A549 (cell line): Measurements from ENCODE around the gene ARX. TPM values are rescaled to one million over a fixed set of nuclear protein-coding genes. Genes with fewer than 3 reads are reported as not detected.
A peak's percentile ranks its signal among the peaks of the same experiment; 100 is the strongest.

Source experiments
- ATAC-seq, 2 experiments: fragments of 200-7000 bp in 1 of 2; fragments of >200 bp in 1 of 2; cut with Nextera tagmentation in 1 of 2; cut with Tn5 transposase in 1 of 2; 3 replicates each; pipeline versions ENCODE4 v1.8.0 to v1.9.1; 2018 to 2020; ENCODE audit warnings: mild to moderate bottlenecking in 1 of 2, moderate library complexity in 1 of 2
- CTCF ChIA-PET: fragments of 300-600 bp; sonication (Branson Sonifier 250); formaldehyde crosslinking; extraction: SDS; loops from one replicate; lab custom pipeline; 2021; ENCODE audit warnings: antibody characterized with exemption, inconsistent platforms; lab: Yijun Ruan, JAX
- POLR2A ChIA-PET: fragments of 350-600 bp; formaldehyde crosslinking; extraction: SDS; loops from one replicate; lab custom pipeline; 2021; ENCODE audit warnings: antibody characterized with exemption, inconsistent platforms; lab: Yijun Ruan, JAX
- DNase-seq, 2 experiments: peaks; one replicate each; pipeline versions ENCODE4 v3.0.0 to v3.0.0-alpha.2; 2011 to 2016; ENCODE audit warnings: low read depth in 1 of 2, low spot score in 1 of 2
- FAIRE-seq: peaks from 2 replicates; lab custom pipeline; 2011; peaks lifted over from hg19 to GRCh38; lab: Jason Lieb, UNC
- H3K27ac ChIP-seq, 2 experiments: fragments of >200 bp; sonication (Bioruptor Twin); formaldehyde crosslinking; 3 replicates each; pipeline ENCODE4 v1.5.1; 2016 to 2017
- H3K4me1 ChIP-seq: fragments of >200 bp; sonication (Bioruptor Twin); formaldehyde crosslinking; 3 replicates; pipeline ENCODE4 v1.6.1; 2016
- H3K4me2 ChIP-seq: fragments of >200 bp; sonication (Bioruptor Twin); formaldehyde crosslinking; 3 replicates; pipeline ENCODE4 v1.6.1; 2016
- H3K4me3 ChIP-seq: fragments of >200 bp; sonication (Bioruptor Twin); formaldehyde crosslinking; 3 replicates; pipeline ENCODE4 v1.5.1; 2016
- H3K9me3 ChIP-seq: fragments of >200 bp; sonication (Bioruptor Twin); formaldehyde crosslinking; 3 replicates; pipeline ENCODE4 v1.6.1; 2016
- CTCF ChIP-seq: fragments of >200 bp; sonication (Bioruptor Twin); formaldehyde crosslinking; IDR thresholded peaks from 3 replicates; pipeline ENCODE4 v1.5.1; 2016
- EHF ChIP-seq: fragments of 250-450 bp; sonication (Bioruptor Pico); IDR thresholded peaks from 2 replicates; pipeline ENCODE4 v1.5.0; 2020; ENCODE audit warnings: mild to moderate bottlenecking
- EP300 ChIP-seq, 2 experiments: fragments of >200 bp; sonication (Bioruptor Twin); formaldehyde crosslinking; IDR thresholded peaks; 2 replicates in 1 of 2; 3 replicates in 1 of 2; pipeline ENCODE4 v1.6.1; 2016 to 2017
- ESRRA ChIP-seq: fragments of 150-350 bp; IDR thresholded peaks from 2 replicates; pipeline ENCODE4 v1.6.1; 2014; ENCODE audit warnings: mild to moderate bottlenecking, low read length, borderline replicate concordance
- FOSB ChIP-seq: fragments of 250-450 bp; sonication (Bioruptor Pico); IDR thresholded peaks from 2 replicates; pipeline ENCODE4 v1.5.0; 2020; ENCODE audit warnings: mild to moderate bottlenecking, moderate library complexity
- FOSL2 ChIP-seq, 2 experiments: fragments of 450-650 bp in 1 of 2; fragments of >200 bp in 1 of 2; sonication (Bioruptor Twin) in 1 of 2; formaldehyde crosslinking; IDR thresholded peaks; 2 replicates each; pipeline versions ENCODE4 v1.5.0 to v1.6.1; 2016 to 2020; ENCODE audit warnings: mild to moderate bottlenecking in 1 of 2, moderate library complexity in 1 of 2
- GATA3 ChIP-seq: IDR thresholded peaks from 2 replicates; pipeline ENCODE4 v1.6.1; 2012; ENCODE audit warnings: borderline replicate concordance
- JUN ChIP-seq, 2 experiments: fragments of >200 bp; sonication (Bioruptor Twin); formaldehyde crosslinking; IDR thresholded peaks; 2 replicates in 1 of 2; 3 replicates in 1 of 2; pipeline ENCODE4 v1.6.1; 2016 to 2017
- JUNB ChIP-seq: fragments of >200 bp; sonication (Bioruptor Twin); formaldehyde crosslinking; IDR thresholded peaks from 2 replicates; pipeline ENCODE4 v1.6.1; 2016
- KDM5A ChIP-seq: fragments of 200-600 bp; sonication (generic); IDR thresholded peaks from 2 replicates; pipeline ENCODE4 v1.6.1; 2016; ENCODE audit warnings: antibody characterized with exemption, mild to moderate bottlenecking
- MAZ ChIP-seq: fragments of 150-350 bp; IDR thresholded peaks from 2 replicates; pipeline ENCODE4 v1.6.1; 2014; ENCODE audit warnings: antibody characterized with exemption, low read depth, low read length, borderline replicate concordance
- NFE2L2 ChIP-seq: fragments of 150-350 bp; conservative IDR thresholded peaks from 2 replicates; pipeline ENCODE4 v1.6.1; 2014; ENCODE audit warnings: low read length
- PHF8 ChIP-seq: fragments of 200-600 bp; sonication (generic); IDR thresholded peaks from 2 replicates; pipeline ENCODE4 v1.6.1; 2016; ENCODE audit warnings: low read depth, mild to moderate bottlenecking, antibody characterized with exemption, moderate library complexity, borderline replicate concordance
- POLR2A ChIP-seq: IDR thresholded peaks from 2 replicates; pipeline ENCODE4 v1.6.1; 2012; ENCODE audit warnings: mild to moderate bottlenecking, low read length
- POLR2AphosphoS2 ChIP-seq: conservative IDR thresholded peaks from 2 replicates; pipeline ENCODE4 v1.6.1; 2012; ENCODE audit warnings: low read length, improper control_type of control experiment, inconsistent platforms
- RARB ChIP-seq: fragments of 250-450 bp; sonication (Bioruptor Pico); IDR thresholded peaks from 2 replicates; pipeline ENCODE4 v1.8.0; 2021; ENCODE audit warnings: mild to moderate bottlenecking, moderate library complexity
- RCOR1 ChIP-seq: fragments of 150-350 bp; IDR thresholded peaks from 2 replicates; pipeline ENCODE4 v1.6.1; 2014; ENCODE audit warnings: antibody characterized with exemption, low read length, low read depth
- REST ChIP-seq: fragments of 200-600 bp; sonication (generic); IDR thresholded peaks from 2 replicates; pipeline ENCODE4 v1.6.1; 2016; ENCODE audit warnings: antibody characterized with exemption, mild to moderate bottlenecking, moderate library complexity
- RNF2 ChIP-seq: fragments of 200-600 bp; sonication (generic); IDR thresholded peaks from 2 replicates; pipeline ENCODE4 v1.6.1; 2016; ENCODE audit warnings: low read depth, mild to moderate bottlenecking, antibody characterized with exemption, moderate library complexity, borderline replicate concordance
- ZC3H11A ChIP-seq: fragments of 450-650 bp; IDR thresholded peaks from 2 replicates; pipeline ENCODE4 v1.6.1; 2014; ENCODE audit warnings: antibody characterized with exemption, mild to moderate bottlenecking
- ZNF302 ChIP-seq: fragments of 250-450 bp; sonication (Bioruptor Pico); IDR thresholded peaks from 2 replicates; pipeline ENCODE4 v1.9.0; 2021; ENCODE audit warnings: inconsistent platforms, mild to moderate bottlenecking, moderate library complexity
- WGBS: methylation state at CpG from one replicate; pipeline ENCODE4 v1.1.6; 2017; ENCODE audit errors: missing lambda C conversion rate; 5-methylcytosine and 5-hydroxymethylcytosine counted together
- polyA plus RNA-seq, 4 experiments: library from polyadenylated mRNA; depleted of rRNA in 3 of 4; stranded (reverse); fragments of >200 nt; fragmentation: RNase III in 1 of 4; extraction: RNeasy Plus Mini Kit Qiagen cat#74134 plus additional on column Dnase treatment in 1 of 4; gene quantifications; 2 replicates in 3 of 4; 3 replicates in 1 of 4; pipeline ENCODE4 v1.2.3, GENCODE V29; 2011 to 2017
- TF ChIP-seq, protein P1 (sequence below): IDR thresholded peaks from 2 replicates; pipeline ENCODE4 v1.6.1; 2012; ENCODE audit warnings: low read depth, borderline replicate concordance
- TF ChIP-seq, protein P2 (sequence below): fragments of >200 bp; sonication (Bioruptor Twin); formaldehyde crosslinking; IDR thresholded peaks from 2 replicates; pipeline ENCODE4 v1.6.1; 2016
- TF ChIP-seq, protein P3 (sequence below): fragments of >200 bp; sonication (Bioruptor Twin); formaldehyde crosslinking; IDR thresholded peaks from 3 replicates; pipeline ENCODE4 v1.6.1; 2016
- TF ChIP-seq, protein P4 (sequence below): fragments of 450-650 bp; IDR thresholded peaks from 2 replicates; pipeline ENCODE4 v1.6.1; 2014; ENCODE audit warnings: antibody characterized with exemption

ARX gene
- polyA plus RNA-seq, 2 of the 4 experiments (the other 2 are of a cell fraction), result 0.40 to 1.00 TPM

DNA sequence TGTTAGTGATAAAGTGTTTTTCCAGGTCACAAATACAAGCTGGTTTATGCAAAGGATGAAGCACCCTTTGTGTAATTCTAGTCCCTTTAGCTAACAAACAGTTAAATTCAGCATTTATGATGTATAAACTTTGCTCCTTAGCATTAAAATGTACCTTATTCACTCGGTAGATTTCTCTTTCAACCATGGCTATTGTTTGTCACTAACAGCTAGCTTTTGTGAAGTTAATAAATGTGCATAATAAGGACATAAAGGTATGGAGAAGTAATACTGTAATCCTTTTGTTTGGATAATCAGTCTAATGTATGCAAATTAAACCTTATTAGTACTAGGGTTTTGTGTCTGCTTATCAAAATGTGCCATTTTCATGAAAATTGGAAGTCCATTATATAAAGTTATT lies 34.2 kb upstream of the ARX start:
- no peak overlapping the region for H3K4me2 ChIP-seq
- no peaks in the 10 kb centered on the region for H3K9me3 ChIP-seq
- ATAC-seq, result no peak
- DNase-seq, result no peak
- H3K27ac ChIP-seq, result no peak overlapping the region
- no peaks in the 10 kb centered on the region for H3K4me1 ChIP-seq
- TF ChIP-seq RARB, result no peak
- TF ChIP-seq, protein P1, sequence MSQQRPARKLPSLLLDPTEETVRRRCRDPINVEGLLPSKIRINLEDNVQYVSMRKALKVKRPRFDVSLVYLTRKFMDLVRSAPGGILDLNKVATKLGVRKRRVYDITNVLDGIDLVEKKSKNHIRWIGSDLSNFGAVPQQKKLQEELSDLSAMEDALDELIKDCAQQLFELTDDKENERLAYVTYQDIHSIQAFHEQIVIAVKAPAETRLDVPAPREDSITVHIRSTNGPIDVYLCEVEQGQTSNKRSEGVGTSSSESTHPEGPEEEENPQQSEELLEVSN, result no peak
- TF ChIP-seq, protein P2, sequence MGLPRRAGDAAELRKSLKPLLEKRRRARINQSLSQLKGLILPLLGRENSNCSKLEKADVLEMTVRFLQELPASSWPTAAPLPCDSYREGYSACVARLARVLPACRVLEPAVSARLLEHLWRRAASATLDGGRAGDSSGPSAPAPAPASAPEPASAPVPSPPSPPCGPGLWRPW, result no peak
- TF ChIP-seq ZC3H11A, result no peak
- TF ChIP-seq EP300 (IDR thresholded peaks at IDR 0.05), result no peak
- no peak for TF ChIP-seq POLR2AphosphoS2
- TF ChIP-seq ZNF302 (CRISPR knock-in tag), result no peak
- no peak for TF ChIP-seq RCOR1
- TF ChIP-seq FOSB (CRISPR knock-in tag), result no peak
- no peak for TF ChIP-seq NFE2L2
- no peak for TF ChIP-seq FOSL2 (IDR thresholded peaks at IDR 0.05)
- no peak for TF ChIP-seq FOSL2 (CRISPR knock-in tag; IDR thresholded peaks at IDR 0.05)
- no peak for TF ChIP-seq PHF8
- no peak for TF ChIP-seq CTCF
- TF ChIP-seq, protein P3, sequence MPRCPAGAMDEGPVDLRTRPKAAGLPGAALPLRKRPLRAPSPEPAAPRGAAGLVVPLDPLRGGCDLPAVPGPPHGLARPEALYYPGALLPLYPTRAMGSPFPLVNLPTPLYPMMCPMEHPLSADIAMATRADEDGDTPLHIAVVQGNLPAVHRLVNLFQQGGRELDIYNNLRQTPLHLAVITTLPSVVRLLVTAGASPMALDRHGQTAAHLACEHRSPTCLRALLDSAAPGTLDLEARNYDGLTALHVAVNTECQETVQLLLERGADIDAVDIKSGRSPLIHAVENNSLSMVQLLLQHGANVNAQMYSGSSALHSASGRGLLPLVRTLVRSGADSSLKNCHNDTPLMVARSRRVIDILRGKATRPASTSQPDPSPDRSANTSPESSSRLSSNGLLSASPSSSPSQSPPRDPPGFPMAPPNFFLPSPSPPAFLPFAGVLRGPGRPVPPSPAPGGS, result no peak
- no peak for TF ChIP-seq ESRRA
- TF ChIP-seq RNF2, result no peak
- no peak for TF ChIP-seq EHF (CRISPR knock-in tag)
- no peak for TF ChIP-seq GATA3
- no peak for TF ChIP-seq JUNB
- no peak overlapping the region for H3K4me3 ChIP-seq
- POLR2A ChIA-PET, result no interaction called here
- CTCF ChIA-PET, result no interaction called here
- peak; percentile 89 for FAIRE-seq
- 43% methylated on average over 1 of the region's 1 CpG for WGBS

GRCh38 chrX:25049357-25049756 lies 33.6 kb upstream of the ARX start:
- no peaks in the 10 kb centered on the region for H3K4me1 ChIP-seq
- H3K4me3 ChIP-seq, result no peak overlapping the region
- CTCF ChIA-PET, result no interaction called here
- no peak for ATAC-seq
- TF ChIP-seq JUN (IDR thresholded peaks at IDR 0.05), result no peak
- TF ChIP-seq PHF8, result no peak
- TF ChIP-seq, protein P4, sequence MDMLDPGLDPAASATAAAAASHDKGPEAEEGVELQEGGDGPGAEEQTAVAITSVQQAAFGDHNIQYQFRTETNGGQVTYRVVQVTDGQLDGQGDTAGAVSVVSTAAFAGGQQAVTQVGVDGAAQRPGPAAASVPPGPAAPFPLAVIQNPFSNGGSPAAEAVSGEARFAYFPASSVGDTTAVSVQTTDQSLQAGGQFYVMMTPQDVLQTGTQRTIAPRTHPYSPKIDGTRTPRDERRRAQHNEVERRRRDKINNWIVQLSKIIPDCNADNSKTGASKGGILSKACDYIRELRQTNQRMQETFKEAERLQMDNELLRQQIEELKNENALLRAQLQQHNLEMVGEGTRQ, result no peak
- TF ChIP-seq FOSB (CRISPR knock-in tag), result no peak
- no peak for TF ChIP-seq KDM5A
- TF ChIP-seq MAZ, result no peak
- no peak for TF ChIP-seq REST
- TF ChIP-seq POLR2A, result no peak
- TF ChIP-seq GATA3, result no peak
- no peak for TF ChIP-seq JUNB
- TF ChIP-seq, all 56 proteins: peak for 0
- FAIRE-seq (peak; percentile 82), DNase-seq (peak in 1 of 2 experiments; percentile 4)
- Histone ChIP-seq H3K27ac (no peak overlapping the region), H3K4me2 (0 out of 3 replicates have a peak overlapping the region, but pooled peaks have one; percentile 8), H3K9me3 (no peaks in the 10 kb centered on the region)
- WGBS, result 20% methylated on average over 5 of the region's 5 CpGs
- POLR2A ChIA-PET, result no interaction called here
